A673 (cell line): ENCODE results near the gene CNOT1. TPM values are rescaled to one million over a fixed set of nuclear protein-coding genes. Genes with fewer than 3 reads are reported as not detected.
"Not testable (repeated sequence)": the region's sequence is repeated elsewhere in the genome, so short reads cannot be mapped to it uniquely, and the experiment has no call there.

Experiments used
- BruUV-seq: library from RNA; stranded (reverse); fragments of 400-500 nt; replicated peaks from 2 replicates; lab custom pipeline; 2021; lab: Mats Ljungman, UMichigan
- CTCF ChIA-PET: fragments of 300-600 bp; sonication (Branson Sonifier 250); formaldehyde crosslinking; loops from one replicate; lab custom pipeline; 2022; ENCODE audit warnings: antibody characterized with exemption; lab: Charles Lee
- POLR2A ChIA-PET: fragments of 300-600 bp; sonication (Branson Sonifier 250); formaldehyde crosslinking; loops from one replicate; lab custom pipeline; 2022; ENCODE audit warnings: antibody characterized with exemption; ENCODE audit not compliant: low non-redundant PET; lab: Charles Lee
- DNase-seq: peaks from one replicate; pipeline ENCODE4 v3.0.0-alpha.2; 2015; ENCODE audit warnings: low spot score
- H3K27ac ChIP-seq: fragments of 200-600 bp; sonication (generic); 2 replicates; pipeline ENCODE4 v1.5.1; 2016; ENCODE audit warnings: mixed run types, low read depth, mild to moderate bottlenecking, mixed read lengths, antibody characterized with exemption, low read length; ENCODE audit not compliant: poor library complexity, severe bottlenecking
- H3K27me3 ChIP-seq: fragments of 200-600 bp; sonication (generic); replicated peaks from 2 replicates; pipeline ENCODE4 v1.6.1; 2017; ENCODE audit warnings: mixed run types, low read depth, mild to moderate bottlenecking, mixed read lengths, antibody characterized with exemption, low read length; ENCODE audit not compliant: insufficient read depth, poor library complexity
- H3K36me3 ChIP-seq: fragments of 200-600 bp; sonication (generic); 2 replicates; pipeline ENCODE4 v1.6.1; 2016; ENCODE audit warnings: mixed run types, mild to moderate bottlenecking, mixed read lengths, antibody characterized with exemption, low read length; ENCODE audit not compliant: insufficient read depth, poor library complexity, severe bottlenecking
- H3K4me1 ChIP-seq: fragments of 200-600 bp; sonication (generic); 2 replicates; pipeline ENCODE4 v1.6.1; 2017; ENCODE audit warnings: mixed run types, mild to moderate bottlenecking, mixed read lengths, antibody characterized with exemption, low read length; ENCODE audit not compliant: insufficient read depth, poor library complexity, severe bottlenecking
- H3K4me3 ChIP-seq: fragments of 200-600 bp; sonication (generic); 2 replicates; pipeline ENCODE4 v1.5.1; 2016; ENCODE audit warnings: low read depth, mixed run types, mild to moderate bottlenecking, mixed read lengths, low read length; ENCODE audit not compliant: poor library complexity, severe bottlenecking
- H3K9me3 ChIP-seq: fragments of 200-600 bp; sonication (generic); 2 replicates; pipeline ENCODE4 v1.6.1; 2016; ENCODE audit warnings: mixed run types, low read depth, mild to moderate bottlenecking, mixed read lengths, antibody characterized with exemption, low read length; ENCODE audit not compliant: poor library complexity, severe bottlenecking
- CTCF ChIP-seq: fragments of 300-800, 200-600 bp; sonication (generic); conservative IDR thresholded peaks from 2 replicates; pipeline ENCODE4 v1.5.1; 2017; ENCODE audit warnings: low read depth, mild to moderate bottlenecking, antibody characterized with exemption, low read length, moderate library complexity, mixed read lengths
- EZH2 ChIP-seq: fragments of 200-600 bp; sonication (generic); IDR thresholded peaks from 2 replicates; pipeline ENCODE4 v1.6.1; 2017; ENCODE audit warnings: borderline replicate concordance, low read depth, mild to moderate bottlenecking, mixed read lengths, antibody characterized with exemption, low read length; ENCODE audit not compliant: poor library complexity, severe bottlenecking
- intact Hi-C: fragments of 100-400 bp; cut with micrococcal nuclease; formaldehyde crosslinking; loops from one replicate; pipeline ENCODE4 v1.10.0; 2022; ENCODE audit not compliant: unreplicated experiment
- total RNA-seq: library from RNA; stranded (reverse); gene quantifications from 2 replicates; pipeline ENCODE4 v1.2.3, GENCODE V29; 2021

The CNOT1 gene
- total RNA-seq, 1 experiment from 2014 or later: 255 TPM

- no peaks in the 10 kb centered on the region for H3K27me3 ChIP-seq
- DNase-seq: peak; percentile 75
- H3K4me1 ChIP-seq: no peaks in the 10 kb centered on the region
- ChIA-PET POLR2A (no interaction called here), CTCF (interaction anchor here (1.0 to 1.4 kb wide), 3 partner anchors 95 to 325 kb away, joined by 4 to 13 read pairs (median 8); no protein-coding TSS in a partner anchor)
- TF ChIP-seq CTCF: peak; percentile 53
- TF ChIP-seq EZH2: no peak
- no peak overlapping the region for H3K4me3 ChIP-seq
- no TSS peak for BruUV-seq
- intact Hi-C loops: loop anchor here (1.0 kb wide), 1 partner anchor 149 kb away; no protein-coding TSS in a partner anchor
- no peaks in the 10 kb centered on the region for H3K9me3 ChIP-seq
- H3K36me3 ChIP-seq: no peaks in the 10 kb centered on the region
- no peak overlapping the region for H3K27ac ChIP-seq
Observed at GRCh38 chr16:58661199-58661830, 31.7 kb upstream of the CNOT1 start.

DNA sequence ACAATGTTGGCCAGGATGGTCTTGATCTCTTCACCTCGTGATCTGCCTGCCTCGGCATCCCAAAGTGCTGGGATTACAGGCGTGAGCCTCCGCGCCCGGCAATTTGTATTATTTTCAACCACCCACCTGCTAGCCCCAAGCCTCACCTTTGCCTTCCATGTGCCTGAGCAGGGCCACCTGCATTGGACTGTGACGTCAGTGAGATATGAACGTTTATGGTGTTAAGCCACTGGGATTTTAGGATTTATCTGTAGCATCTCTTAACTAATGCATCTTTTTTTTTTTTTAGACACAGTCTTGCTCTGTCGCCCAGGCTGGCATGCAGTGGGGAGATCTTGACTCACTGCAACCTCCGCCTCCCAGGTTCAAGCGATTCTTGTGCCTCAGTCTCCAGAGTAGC lies 30.3 kb upstream of the CNOT1 start:
- BruUV-seq, CTCF ChIA-PET, H3K4me3 ChIP-seq, H3K27ac ChIP-seq, H3K9me3 ChIP-seq, H3K4me1 ChIP-seq, H3K27me3 ChIP-seq, DNase-seq, POLR2A ChIA-PET, H3K36me3 ChIP-seq, intact Hi-C loops: not testable (repeated sequence)

DNA sequence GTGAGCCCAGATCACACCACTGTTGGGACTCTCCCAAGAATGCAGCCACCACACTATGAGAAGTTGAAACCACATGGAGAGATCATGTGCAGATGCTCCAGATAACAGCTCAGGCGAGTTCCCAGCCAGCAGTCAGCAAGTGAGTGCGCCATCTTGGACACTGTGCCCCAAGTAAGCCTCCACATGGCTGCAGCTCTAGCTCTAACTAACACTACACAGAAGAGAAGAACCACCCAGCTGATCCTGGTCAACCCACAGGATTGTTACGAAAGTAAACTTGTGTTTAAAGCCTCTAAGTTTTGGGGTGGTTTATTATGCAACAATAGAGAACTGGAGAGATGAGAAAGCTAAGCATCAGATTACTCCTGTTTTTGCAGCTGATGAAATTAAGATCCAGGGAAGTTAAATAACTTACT lies 29.2 kb upstream of the CNOT1 start:
- no peaks in the 10 kb centered on the region for H3K36me3 ChIP-seq
- DNase-seq: no peak
- no peak overlapping the region for H3K27ac ChIP-seq
- CTCF ChIA-PET: no interaction called here
- no peaks in the 10 kb centered on the region for H3K9me3 ChIP-seq
- intact Hi-C loops: no loop called here
- no peaks in the 10 kb centered on the region for H3K4me1 ChIP-seq
- no TSS peak for BruUV-seq
- H3K4me3 ChIP-seq: no peak overlapping the region
- TF ChIP-seq EZH2: no peak
- no peak for TF ChIP-seq CTCF
- POLR2A ChIA-PET: no interaction called here
- no peaks in the 10 kb centered on the region for H3K27me3 ChIP-seq

- ChIA-PET CTCF (no interaction called here), POLR2A (no interaction called here)
- Histone ChIP-seq H3K4me3 (no peak overlapping the region), H3K27me3 (no peaks in the 10 kb centered on the region), H3K36me3 (no peaks in the 10 kb centered on the region), H3K4me1 (no peaks in the 10 kb centered on the region), H3K27ac (no peak overlapping the region), H3K9me3 (no peaks in the 10 kb centered on the region)
- intact Hi-C loops: no loop called here
- no TSS peak for BruUV-seq
- no peak for TF ChIP-seq CTCF
- no peak for TF ChIP-seq EZH2
- DNase-seq: no peak
Observed at GRCh38 chr16:58656899-58657298, 27.3 kb upstream of the CNOT1 start.
